HepG2 (cell line): Measurements from ENCODE around the gene SCGB2A2. TPM values are rescaled to one million over a fixed set of nuclear protein-coding genes. Genes with fewer than 3 reads are reported as not detected.

ENCODE experiments used
- ARID2 ChIP-seq: sonication (generic); formaldehyde crosslinking; IDR thresholded peaks from 2 replicates; pipeline ENCODE4 v1.8.1; 2022; ENCODE audit warnings: mild to moderate bottlenecking, missing genetic modification reagents, borderline replicate concordance
- CREBL2 ChIP-seq: sonication (generic); formaldehyde crosslinking; IDR thresholded peaks from 2 replicates; pipeline ENCODE4 v1.8.1; 2023; ENCODE audit warnings: missing genetic modification reagents, mild to moderate bottlenecking, borderline replicate concordance
- DMAP1 ChIP-seq: IDR thresholded peaks from 2 replicates; pipeline ENCODE4 v1.6.1; 2016
- HNRNPLL ChIP-seq: fragments of 200-400 bp; formaldehyde crosslinking; IDR thresholded peaks from 2 replicates; pipeline ENCODE4 v1.6.1; 2017; ENCODE audit warnings: mild to moderate bottlenecking, low read depth, low read length; ENCODE audit not compliant: poor library complexity, severe bottlenecking
- KDM3A ChIP-seq: IDR thresholded peaks from 2 replicates; pipeline ENCODE4 v1.6.1; 2018; ENCODE audit warnings: low read depth, missing compliant biosample characterization
- KLF11 ChIP-seq: IDR thresholded peaks from 2 replicates; pipeline ENCODE4 v1.6.1; 2016; ENCODE audit warnings: missing compliant biosample characterization
- MTF1 ChIP-seq: sonication (generic); formaldehyde crosslinking; IDR thresholded peaks from 2 replicates; pipeline ENCODE4 v1.5.0; 2020; ENCODE audit warnings: missing genetic modification reagents
- NAIF1 ChIP-seq: sonication (generic); formaldehyde crosslinking; IDR thresholded peaks from 2 replicates; pipeline ENCODE4 v1.5.0; 2020; ENCODE audit warnings: mild to moderate bottlenecking, missing genetic modification reagents, borderline replicate concordance
- POGK ChIP-seq: sonication (generic); formaldehyde crosslinking; conservative IDR thresholded peaks from 2 replicates; pipeline ENCODE4 v1.8.0; 2022; ENCODE audit warnings: mild to moderate bottlenecking, moderate library complexity, missing genetic modification reagents
- ZNF264 ChIP-seq: sonication (generic); formaldehyde crosslinking; IDR thresholded peaks from 2 replicates; pipeline ENCODE4 v1.4.0; 2020; ENCODE audit warnings: missing genetic modification reagents
- ZNF556 ChIP-seq: sonication (generic); formaldehyde crosslinking; IDR thresholded peaks from 2 replicates; pipeline ENCODE4 v1.4.0; 2020; ENCODE audit warnings: mild to moderate bottlenecking, missing genetic modification reagents, borderline replicate concordance
- ZNF609 ChIP-seq: sonication (generic); formaldehyde crosslinking; IDR thresholded peaks from 2 replicates; pipeline ENCODE4 v1.4.0; 2020; ENCODE audit warnings: mild to moderate bottlenecking, missing genetic modification reagents, borderline replicate concordance
- polyA plus RNA-seq, 8 experiments: library from polyadenylated mRNA; depleted of rRNA in 3 of 8; stranded (reverse) in 7 of 8; unstranded in 1 of 8; fragments of >200 nt; fragmentation: Illumina TruSeq in 4 of 8; extraction: Trizol in 4 of 8; gene quantifications; 2 replicates each; pipeline versions ENCODE4 v1.2.1 to v1.2.3, GENCODE V29; 2011 to 2016; ENCODE audit warnings: low read depth in 4 of 8, missing spikeins in 1 of 8, mixed read lengths in 1 of 8; ENCODE audit not compliant: insufficient read depth in 1 of 8
- total RNA-seq, 5 experiments: library from RNA; depleted of rRNA; stranded (reverse); fragments of >200 nt; fragmentation: Illumina TruSeq; extraction: Trizol; gene quantifications; 2 replicates each; pipeline ENCODE4 v1.2.3, GENCODE V29; 2016; ENCODE audit warnings: low read depth in 1 of 5
- TF ChIP-seq, protein P1 (sequence below), 2 experiments: sonication (generic) in 1 of 2; formaldehyde crosslinking in 1 of 2; IDR thresholded peaks; 2 replicates each; pipeline versions ENCODE4 v1.4.0 to v1.6.1; 2016 to 2020; ENCODE audit warnings: borderline replicate concordance in 1 of 2, low read depth in 1 of 2, mild to moderate bottlenecking in 1 of 2, missing genetic modification reagents in 1 of 2
- TF ChIP-seq, protein P2 (sequence below): sonication (generic); formaldehyde crosslinking; IDR thresholded peaks from 2 replicates; pipeline ENCODE4 v1.4.0; 2020; ENCODE audit warnings: mild to moderate bottlenecking, missing genetic modification reagents

Gene SCGB2A2
- total and polyA plus RNA-seq, 2 of the 13 experiments (the other 11 are each of a cell fraction or from before 2014, with no cell fraction given): 0.12 TPM; not detected in 1

DNA sequence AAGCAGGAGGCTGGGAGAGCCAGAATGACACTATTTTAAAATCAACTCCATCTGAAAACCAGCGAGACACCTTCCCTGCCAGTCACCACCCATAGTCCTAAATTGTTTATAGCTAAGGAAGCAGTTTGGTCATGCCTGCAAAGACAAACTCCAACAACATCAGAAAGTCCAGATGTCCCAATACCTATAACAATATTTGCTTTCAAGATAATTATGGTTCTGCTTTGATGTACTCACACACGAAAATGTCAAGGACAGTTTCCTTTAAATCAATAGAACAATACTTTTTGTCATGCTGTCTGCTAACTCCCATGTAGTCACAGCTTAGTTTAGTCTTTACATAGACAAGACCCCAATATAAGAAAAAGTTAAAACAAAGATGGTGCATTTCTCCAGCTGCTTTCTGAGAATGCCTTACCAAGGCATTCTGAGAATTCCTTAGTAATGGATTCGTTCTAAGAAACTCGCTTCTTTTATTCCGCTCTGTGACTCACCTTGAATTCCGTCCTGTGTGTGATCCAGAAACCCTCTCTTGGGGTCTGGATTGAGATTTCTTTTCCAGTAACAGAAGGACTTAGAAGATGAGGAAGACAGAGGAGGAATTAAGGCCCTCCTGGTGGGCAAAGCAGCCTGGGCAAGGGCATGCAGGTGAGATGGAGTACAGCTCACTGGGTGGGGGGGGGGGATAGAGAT is 9.6 kb upstream of the SCGB2A2 start (continued):
- TF ChIP-seq ZNF556 (CRISPR knock-in tag) (peak; percentile 40; the same call in 1 of the 2 replicates), KLF11 (no peak), NAIF1 (CRISPR knock-in tag) (no peak), HNRNPLL (no peak), MTF1 (no peak), DMAP1 (CRISPR knock-in tag) (no peak), POGK (0 out of 2 replicates have a peak, but pooled peaks have one; percentile 23), ARID2 (CRISPR knock-in tag) (no peak; the same call in 1 of the 2 replicates), KDM3A (peak; percentile 84), ZNF609 (CRISPR knock-in tag) (peak; percentile 96), ZNF264 (peak; percentile 67; the same call in 1 of the 2 replicates), CREBL2 (CRISPR knock-in tag) (no peak)
- TF ChIP-seq, protein P1, sequence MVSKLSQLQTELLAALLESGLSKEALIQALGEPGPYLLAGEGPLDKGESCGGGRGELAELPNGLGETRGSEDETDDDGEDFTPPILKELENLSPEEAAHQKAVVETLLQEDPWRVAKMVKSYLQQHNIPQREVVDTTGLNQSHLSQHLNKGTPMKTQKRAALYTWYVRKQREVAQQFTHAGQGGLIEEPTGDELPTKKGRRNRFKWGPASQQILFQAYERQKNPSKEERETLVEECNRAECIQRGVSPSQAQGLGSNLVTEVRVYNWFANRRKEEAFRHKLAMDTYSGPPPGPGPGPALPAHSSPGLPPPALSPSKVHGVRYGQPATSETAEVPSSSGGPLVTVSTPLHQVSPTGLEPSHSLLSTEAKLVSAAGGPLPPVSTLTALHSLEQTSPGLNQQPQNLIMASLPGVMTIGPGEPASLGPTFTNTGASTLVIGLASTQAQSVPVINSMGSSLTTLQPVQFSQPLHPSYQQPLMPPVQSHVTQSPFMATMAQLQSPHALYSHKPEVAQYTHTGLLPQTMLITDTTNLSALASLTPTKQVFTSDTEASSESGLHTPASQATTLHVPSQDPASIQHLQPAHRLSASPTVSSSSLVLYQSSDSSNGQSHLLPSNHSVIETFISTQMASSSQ (IDR thresholded peaks at IDR 0.05; ENCODE audit: low read depth): peak; percentile 63
- TF ChIP-seq, protein P1 (CRISPR knock-in tag; IDR thresholded peaks at IDR 0.05; ENCODE audit: borderline replicate concordance): peak; percentile 89; the same call in 1 of the 2 replicates
- TF ChIP-seq, protein P2, sequence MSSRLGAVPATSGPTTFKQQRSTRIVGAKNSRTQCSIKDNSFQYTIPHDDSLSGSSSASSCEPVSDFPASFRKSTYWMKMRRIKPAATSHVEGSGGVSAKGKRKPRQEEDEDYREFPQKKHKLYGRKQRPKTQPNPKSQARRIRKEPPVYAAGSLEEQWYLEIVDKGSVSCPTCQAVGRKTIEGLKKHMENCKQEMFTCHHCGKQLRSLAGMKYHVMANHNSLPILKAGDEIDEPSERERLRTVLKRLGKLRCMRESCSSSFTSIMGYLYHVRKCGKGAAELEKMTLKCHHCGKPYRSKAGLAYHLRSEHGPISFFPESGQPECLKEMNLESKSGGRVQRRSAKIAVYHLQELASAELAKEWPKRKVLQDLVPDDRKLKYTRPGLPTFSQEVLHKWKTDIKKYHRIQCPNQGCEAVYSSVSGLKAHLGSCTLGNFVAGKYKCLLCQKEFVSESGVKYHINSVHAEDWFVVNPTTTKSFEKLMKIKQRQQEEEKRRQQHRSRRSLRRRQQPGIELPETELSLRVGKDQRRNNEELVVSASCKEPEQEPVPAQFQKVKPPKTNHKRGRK (CRISPR knock-in tag): no peak
